Stomach (tissue), 9 donors: ENCODE measurements around the gene ARL11. TPM values are rescaled to one million over a fixed set of nuclear protein-coding genes. Genes with fewer than 3 reads are reported as not detected.
"Not testable (repeated sequence)": the region's sequence is repeated elsewhere in the genome, so short reads cannot be mapped to it uniquely, and the experiment has no call there.

Experiments
- DNase-seq, 2 donors: peaks; one replicate each; pipeline versions ENCODE4 v3.0.0 to v3.0.0-alpha.2; 2013 to 2019
- H3K27ac ChIP-seq, 5 donors: fragments of 200-600 bp in 4 of 5; sonication (generic) in 4 of 5; one replicate each; pipeline ENCODE4 v1.5.1; 2013 to 2019; ENCODE audit warnings: mild to moderate bottlenecking in 1 of 5, moderate library complexity in 1 of 5
- H3K27me3 ChIP-seq, 3 donors: fragments of 200-600 bp; sonication (generic); one replicate each; pipeline ENCODE4 v1.5.1; 2017 to 2019; ENCODE audit warnings: mixed run types in 1 of 3
- H3K36me3 ChIP-seq, 4 donors: fragments of 200-600 bp; sonication (generic); 1 replicate in 3 of 4; 2 replicates in 1 of 4; pipeline ENCODE4 v1.5.1; 2016 to 2019
- H3K4me1 ChIP-seq, 4 donors: fragments of 200-600 bp; sonication (generic); one replicate each; pipeline ENCODE4 v1.5.1; 2016 to 2019
- H3K4me3 ChIP-seq, 4 donors: fragments of 200-600 bp; sonication (generic) in 3 of 4; one replicate each; pipeline ENCODE4 v1.5.1; 2016 to 2019; ENCODE audit warnings: mild to moderate bottlenecking in 1 of 4
- H3K9me3 ChIP-seq, 4 donors: fragments of 200-600 bp; sonication (generic); one replicate each; pipeline ENCODE4 v1.5.1; 2016 to 2019
- CTCF ChIP-seq, 7 experiments: fragments of 450-650 bp in 4 of 7; fragments of 200-600 bp in 3 of 7; sonication (generic) in 3 of 7; IDR thresholded peaks; one replicate each; pipeline ENCODE4 v1.5.1; 2016 to 2019; ENCODE audit warnings: antibody characterized with exemption in 7 of 7, control low read depth in 2 of 7, mild to moderate bottlenecking in 1 of 7
- EP300 ChIP-seq: sonication (generic); formaldehyde crosslinking; IDR thresholded peaks from one replicate; pipeline ENCODE4 v1.6.1; 2017; ENCODE audit warnings: antibody characterized with exemption
- POLR2A ChIP-seq, 4 donors: fragments of 450-650 bp; IDR thresholded peaks; one replicate each; pipeline ENCODE4 v1.6.1; 2016; ENCODE audit warnings: antibody characterized with exemption in 4 of 4, control low read depth in 2 of 4, mild to moderate bottlenecking in 1 of 4, moderate library complexity in 1 of 4
- POLR2AphosphoS5 ChIP-seq, 3 donors: sonication (generic); formaldehyde crosslinking; IDR thresholded peaks; one replicate each; pipeline ENCODE4 v1.6.1; 2016; ENCODE audit warnings: antibody characterized with exemption in 3 of 3
- WGBS, 5 donors: extraction: QIAGEN DNeasy Blood & Tissue Kit in 3 of 5; methylation state at CpG; one replicate each; pipeline versions ENCODE4 v1.1.5 to v1.1.7; 2013 to 2018; 5-methylcytosine and 5-hydroxymethylcytosine counted together
- intact Hi-C: fragments of 100-400 bp; cut with DNase I; formaldehyde crosslinking; loops from one replicate; pipeline ENCODE4 v1.15.1; 2023; ENCODE audit warnings: low total_unique reads
- polyA plus RNA-seq, 3 donors: library from polyadenylated mRNA; stranded (reverse); fragments of 200-250 nt; gene quantifications; one replicate each; pipeline ENCODE4 v1.2.3, GENCODE V29; 2013
- total RNA-seq, 5 donors: library from RNA; depleted of rRNA; stranded (reverse); fragments of >200 nt; gene quantifications; one replicate each; pipeline versions ENCODE4 v1.1.0 to v1.2.3, GENCODE V29; 2014 to 2016
- donor health status: healthy with polysubstance abuse.
- donor health status: Bipolar disorder and iron deficiency.
- donor health status: healthy.

The ARL11 gene
- total and polyA plus RNA-seq, 8 donors: under 0.01 to 1.2 (median 0.55) TPM; not detected in 2

GRCh38 chr13:49585220-49586157, 42.8 kb upstream of the ARL11 start, which contains the start of gene RCBTB1:
RCBTB1 (minus strand) TSS chr13:49585558; CDS start chr13:49567279, 18,279 bp downstream.
- intact Hi-C loops: no loop called here

GRCh38 chr13:49586717-49587116, 41.6 kb upstream of the ARL11 start:
- Histone ChIP-seq H3K36me3 (no peaks in the 10 kb centered on the region), H3K4me1 (peaks cover 8 to 40% (median 32%) of the 10 kb centered on the region in 4 donors), H3K4me3 (no peak overlapping the region), H3K27ac (peak overlapping the region in 3 of 5 donors; percentile 87 to 90 (median 87)), H3K9me3 (no peaks in the 10 kb centered on the region), H3K27me3 (no peaks in the 10 kb centered on the region)
- intact Hi-C loops: no loop called here
- 93 to 96% (median 94%) methylated on average over 3 of the region's 3 CpGs for whole genome bisulfite sequencing, 5 donors
- DNase-seq: no peak
- no peak for TF ChIP-seq EP300
- no peak for TF ChIP-seq POLR2AphosphoS5 (IDR thresholded peaks at IDR 0.05)
- TF ChIP-seq POLR2A (IDR thresholded peaks at IDR 0.05): no peak
- no peak for TF ChIP-seq CTCF (IDR thresholded peaks at IDR 0.05)

More at GRCh38 chr13:49585220-49586157, 42.8 kb upstream of the ARL11 start, which contains the start of gene RCBTB1:
- DNase-seq: peak; percentile 77 to 92
- TF ChIP-seq EP300 (no peak), POLR2AphosphoS5 (IDR thresholded peaks at IDR 0.05) (peak in 2 of 3 donors; percentile 49 to 50)
- H3K36me3 ChIP-seq: peaks cover 0 to 6% (median 2%) of the 10 kb centered on the region in 4 donors
- H3K27ac ChIP-seq: peak within 1 kb of the TSS; percentile 87 to 98 (median 87)
- peaks cover 8 to 49% (median 35%) of the 10 kb centered on the region in 4 donors for H3K4me1 ChIP-seq
- H3K4me3 ChIP-seq: peak within 1 kb of the TSS; percentile 75 to 97 (median 90)
- 0 to 1% (median 1%) methylated on average over 50 to 87 of the region's 87 CpGs for WGBS, 5 donors
- no peaks in the 10 kb centered on the region for H3K27me3 ChIP-seq
- no peaks in the 10 kb centered on the region for H3K9me3 ChIP-seq

DNA sequence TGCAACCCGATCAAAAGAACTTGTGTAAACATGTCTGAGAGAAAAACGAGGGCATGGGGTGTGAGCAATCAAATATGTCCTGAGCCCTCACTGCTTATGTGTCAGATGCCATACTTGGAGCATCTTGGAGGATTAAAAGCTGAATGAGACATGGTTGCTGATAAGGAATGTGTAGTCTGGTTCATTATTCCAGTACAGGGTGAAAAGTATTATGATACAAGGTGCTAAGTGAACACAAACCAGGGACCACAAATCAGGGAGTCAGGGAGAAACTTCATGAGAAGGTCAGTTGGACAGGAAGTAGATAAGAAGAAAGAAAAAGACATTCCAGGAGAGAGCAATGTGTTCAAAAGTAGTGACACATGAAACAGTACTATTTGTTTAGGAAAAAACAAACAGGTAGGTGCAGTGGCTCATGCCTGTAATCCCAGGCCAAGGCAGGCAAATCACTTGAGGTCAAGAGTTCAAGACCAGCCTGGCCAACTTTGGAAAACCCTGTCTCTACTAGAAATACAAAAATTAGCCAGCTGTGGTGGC, 40.9 kb upstream of the ARL11 start:
- TF ChIP-seq CTCF (IDR thresholded peaks at IDR 0.05): no peak
- TF ChIP-seq POLR2AphosphoS5 (IDR thresholded peaks at IDR 0.05): peak in 1 of 3 donors; percentile 13
- DNase-seq: no peak
- Histone ChIP-seq H3K4me3 (no peak overlapping the region), H3K27ac (peak overlapping the region in 2 of 5 donors; percentile 44 to 87), H3K36me3 (no peaks in the 10 kb centered on the region), H3K4me1 (peaks cover 8 to 35% (median 29%) of the 10 kb centered on the region in 4 donors), H3K27me3 (no peaks in the 10 kb centered on the region), H3K9me3 (no peaks in the 10 kb centered on the region)
- intact Hi-C loops: no loop called here
- WGBS, 5 donors: 19 to 39% (median 29%) methylated on average over 2 of the region's 2 CpGs

GRCh38 chr13:49590714-49591113, 37.6 kb upstream of the ARL11 start:
- H3K27me3 ChIP-seq, intact Hi-C loops: not testable (repeated sequence)

DNA sequence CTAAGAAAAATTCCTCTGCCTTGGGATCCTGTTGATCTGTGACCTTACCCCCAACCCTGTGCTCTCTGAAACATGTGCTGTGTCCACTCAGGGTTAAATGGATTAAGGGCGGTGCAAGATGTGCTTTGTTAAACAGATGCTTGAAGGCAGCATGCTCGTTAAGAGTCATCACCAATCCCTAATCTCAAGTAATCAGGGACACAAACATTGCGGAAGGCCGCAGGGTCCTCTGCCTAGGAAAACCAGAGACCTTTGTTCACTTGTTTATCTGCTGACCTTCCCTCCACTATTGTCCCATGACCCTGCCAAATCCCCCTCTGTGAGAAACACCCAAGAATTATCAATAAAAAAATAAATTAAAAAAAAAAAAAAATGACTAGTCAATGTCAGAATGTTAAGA, 34.4 kb upstream of the ARL11 start:
- H3K4me3 ChIP-seq, H3K36me3 ChIP-seq, H3K27me3 ChIP-seq, H3K4me1 ChIP-seq, H3K9me3 ChIP-seq, DNase-seq, H3K27ac ChIP-seq, intact Hi-C loops: not testable (repeated sequence)
- 67 to 90% (median 77%) methylated on average over 2 to 3 of the region's 4 CpGs; no CpG with 5 or more reads in 1 of the 5 donors for WGBS, 5 donors

More at GRCh38 chr13:49590714-49591113, 37.6 kb upstream of the ARL11 start:
- 85 to 94% (median 86%) methylated on average over 3 of the region's 3 CpGs for WGBS, 5 donors
- DNase-seq, H3K4me3 ChIP-seq, H3K27ac ChIP-seq, H3K36me3 ChIP-seq, H3K9me3 ChIP-seq: not testable (repeated sequence)
- peaks cover 8 to 20% (median 14%) of the 10 kb centered on the region in 4 donors for H3K4me1 ChIP-seq
